ENCODE results near the gene TRMT1.

Gene TRMT1

GRCh38 chr19:13089857-13090507, 26.6 kb downstream of the TRMT1 start:
- TF ChIP-seq, protein P1, sequence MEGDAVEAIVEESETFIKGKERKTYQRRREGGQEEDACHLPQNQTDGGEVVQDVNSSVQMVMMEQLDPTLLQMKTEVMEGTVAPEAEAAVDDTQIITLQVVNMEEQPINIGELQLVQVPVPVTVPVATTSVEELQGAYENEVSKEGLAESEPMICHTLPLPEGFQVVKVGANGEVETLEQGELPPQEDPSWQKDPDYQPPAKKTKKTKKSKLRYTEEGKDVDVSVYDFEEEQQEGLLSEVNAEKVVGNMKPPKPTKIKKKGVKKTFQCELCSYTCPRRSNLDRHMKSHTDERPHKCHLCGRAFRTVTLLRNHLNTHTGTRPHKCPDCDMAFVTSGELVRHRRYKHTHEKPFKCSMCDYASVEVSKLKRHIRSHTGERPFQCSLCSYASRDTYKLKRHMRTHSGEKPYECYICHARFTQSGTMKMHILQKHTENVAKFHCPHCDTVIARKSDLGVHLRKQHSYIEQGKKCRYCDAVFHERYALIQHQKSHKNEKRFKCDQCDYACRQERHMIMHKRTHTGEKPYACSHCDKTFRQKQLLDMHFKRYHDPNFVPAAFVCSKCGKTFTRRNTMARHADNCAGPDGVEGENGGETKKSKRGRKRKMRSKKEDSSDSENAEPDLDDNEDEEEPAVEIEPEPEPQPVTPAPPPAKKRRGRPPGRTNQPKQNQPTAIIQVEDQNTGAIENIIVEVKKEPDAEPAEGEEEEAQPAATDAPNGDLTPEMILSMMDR (IDR thresholded peaks at IDR 0.05; ENCODE audit: low read depth, low read length): no peak
- DNase-seq (ENCODE audit: extremely low read depth, low read depth): no peak

- TF ChIP-seq, protein P1 (IDR thresholded peaks at IDR 0.05; ENCODE audit: low read depth, low read length): peak; percentile 29
- DNase-seq (ENCODE audit: extremely low read depth, low read depth): no peak
These were observed 27.2 kb downstream of the TRMT1 start for GRCh38 chr19:13089139-13089856.

DNA sequence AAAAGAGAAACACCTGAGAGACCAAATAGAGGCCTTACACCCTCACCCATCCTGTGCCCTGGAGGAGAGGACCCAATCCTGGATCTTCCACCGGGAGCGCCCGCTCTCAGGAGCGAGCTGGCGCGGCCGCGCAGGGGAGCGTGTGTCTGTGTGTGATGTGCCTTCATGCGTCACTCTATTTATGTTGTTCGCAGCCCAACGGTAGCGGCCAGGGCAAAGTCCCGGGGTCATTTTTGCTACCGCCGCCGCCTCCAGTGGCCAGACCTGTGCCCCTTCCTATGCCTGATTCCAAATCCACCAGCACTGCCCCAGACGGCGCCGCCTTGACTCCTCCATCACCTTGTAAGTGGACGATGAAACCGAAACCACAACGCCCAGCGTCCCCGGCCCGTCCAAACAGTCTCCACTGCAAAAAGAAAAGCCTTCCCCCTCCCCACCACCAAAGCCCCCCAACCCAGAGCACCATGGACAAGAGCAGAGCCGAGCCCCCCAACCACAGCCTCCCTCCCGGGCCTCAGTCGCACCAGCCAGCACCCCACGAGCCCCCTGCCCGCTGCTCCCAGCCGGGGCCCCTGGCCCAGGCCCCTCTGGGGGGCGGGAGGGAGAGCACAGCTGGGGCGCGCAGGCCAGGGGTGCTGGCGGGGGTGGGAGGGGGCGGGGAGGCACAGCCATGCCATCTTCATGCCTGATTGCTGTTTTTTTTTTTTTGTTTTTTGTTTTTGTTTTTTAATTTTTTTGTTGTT, 28.6 kb downstream of the TRMT1 start:
- no peak for DNase-seq (ENCODE audit: extremely low read depth, low read depth)
- TF ChIP-seq, protein P1 (IDR thresholded peaks at IDR 0.05; ENCODE audit: low read depth, low read length): no peak

DNA sequence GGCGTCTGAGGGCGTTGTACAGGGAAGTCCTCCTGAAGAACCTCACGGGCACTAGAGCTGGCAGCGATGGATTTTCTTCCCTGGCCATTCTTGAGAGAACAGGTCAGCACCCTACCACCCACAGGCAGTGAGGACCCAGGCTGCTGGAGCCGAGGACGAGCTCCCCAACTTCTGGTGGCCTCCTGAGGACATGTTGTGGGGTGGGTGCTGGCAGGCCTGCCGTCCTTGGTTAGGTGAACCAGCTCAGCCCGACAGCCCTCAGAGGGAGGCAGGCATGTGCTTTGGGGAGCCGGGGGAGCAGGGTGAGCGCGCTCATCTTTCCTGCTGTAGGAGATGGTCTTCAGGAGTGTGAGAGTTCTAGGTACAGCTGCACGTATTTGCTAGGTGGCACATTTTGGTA, 29.2 kb downstream of the TRMT1 start:
- TF ChIP-seq, protein P1 (IDR thresholded peaks at IDR 0.05; ENCODE audit: low read depth, low read length): no peak
- no peak for DNase-seq (ENCODE audit: extremely low read depth, low read depth)

DNA sequence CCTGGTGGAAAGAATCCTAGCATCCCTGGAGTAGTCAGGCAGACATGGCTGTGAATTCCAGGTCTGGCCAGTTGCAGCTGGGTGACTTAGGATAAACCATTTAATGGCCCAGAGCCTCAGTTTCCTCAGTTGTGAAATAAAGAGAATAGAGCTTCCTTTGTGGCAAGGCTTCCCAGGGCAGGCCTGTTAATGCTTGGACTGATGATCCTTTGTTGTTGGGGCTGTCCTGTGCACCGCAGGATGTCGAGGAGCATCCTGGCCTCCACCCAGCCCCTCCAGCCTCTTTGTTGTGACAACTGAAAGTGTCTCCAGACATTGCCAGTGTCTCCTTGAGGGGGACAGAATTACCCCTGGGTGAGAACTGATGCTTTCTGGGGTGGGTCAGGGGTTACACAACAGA, 30.2 kb downstream of the TRMT1 start:
- TF ChIP-seq, protein P1 (IDR thresholded peaks at IDR 0.05; ENCODE audit: low read depth, low read length): no peak
- no peak for DNase-seq (ENCODE audit: extremely low read depth, low read depth)

DNA sequence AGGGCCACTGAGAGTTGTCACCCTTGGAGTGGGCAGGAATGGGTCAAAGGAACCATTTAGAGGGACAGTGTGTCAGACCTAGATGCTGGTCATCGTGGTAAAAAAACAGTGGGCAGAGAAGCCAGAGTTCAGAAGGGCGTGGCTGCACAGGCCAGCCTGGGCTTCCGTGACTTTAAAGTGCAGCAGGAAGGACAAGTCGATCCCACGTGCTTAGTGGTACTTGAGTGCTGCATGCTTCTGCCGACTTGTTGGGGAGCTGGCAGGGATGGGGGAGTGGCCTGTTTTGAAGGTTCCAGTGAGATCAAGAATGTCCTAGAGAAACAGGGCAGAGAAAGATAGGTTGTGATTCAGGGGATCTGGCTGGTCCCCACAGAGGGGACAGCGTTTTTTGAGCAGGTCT, 30.9 kb downstream of the TRMT1 start:
- TF ChIP-seq, protein P1 (IDR thresholded peaks at IDR 0.05; ENCODE audit: low read depth, low read length): no peak
- no peak for DNase-seq (ENCODE audit: extremely low read depth, low read depth)

DNA sequence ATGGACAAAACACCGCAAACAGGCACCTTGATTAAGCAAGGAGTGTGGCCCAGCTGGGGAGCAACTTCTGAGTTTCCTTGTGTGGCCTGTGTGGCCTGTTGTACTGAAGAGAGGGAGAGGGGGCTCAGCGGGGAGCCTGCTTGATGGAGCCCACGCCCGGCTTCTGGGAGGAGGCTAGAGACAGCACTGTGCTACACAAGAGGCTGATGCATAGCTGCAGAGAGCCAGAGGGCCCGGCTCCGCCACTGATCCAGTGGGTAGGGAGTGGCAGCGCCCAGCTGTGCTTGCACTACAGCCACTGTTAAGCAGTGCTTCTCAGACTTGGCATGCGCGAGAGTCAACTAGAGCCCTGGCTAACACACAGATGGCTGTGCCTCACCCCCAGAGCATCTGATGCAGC, 32.9 kb downstream of the TRMT1 start:
- TF ChIP-seq, protein P1 (IDR thresholded peaks at IDR 0.05; ENCODE audit: low read depth, low read length): no peak
- DNase-seq (ENCODE audit: extremely low read depth, low read depth): no peak
